NK-92 treated with Interleukin-12 subunit alpha and Interleukin-12 subunit beta, amount 100 ng/mL, for 24 hours (cell line): ENCODE results near the gene NAALADL2.

Experiments used
- DNase-seq: peaks from one replicate; lab custom pipeline; 2025; lab: John Stamatoyannopoulos, UW

NAALADL2 gene

GRCh38 chr3:174859114-174859735, at the start of gene NAALADL2:
Gene NAALADL2, plus strand, starts transcription at chr3:174859334.
- no peak for DNase-seq

DNA sequence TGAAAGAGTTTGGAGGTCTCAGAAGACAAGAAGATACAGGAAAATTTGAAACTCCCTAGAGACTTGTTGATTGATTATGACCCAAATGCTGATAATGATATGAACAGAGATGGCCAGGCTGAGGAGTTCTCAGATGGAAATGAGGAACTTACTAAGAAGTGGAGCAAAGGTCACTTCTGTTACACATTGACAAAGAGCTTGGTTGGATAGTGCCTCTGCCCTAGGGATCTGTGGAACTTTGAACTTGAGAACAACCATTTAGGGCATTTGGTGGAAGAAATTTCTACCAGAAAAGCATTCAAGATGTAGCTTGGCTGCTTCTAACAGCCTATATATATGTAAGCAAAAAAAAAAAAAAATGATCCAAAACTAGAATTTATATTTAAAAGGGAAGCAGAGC, 48.9 kb upstream of the NAALADL2 start:
- DNase-seq = no peak

- no peak for DNase-seq
Measured at GRCh38 chr3:174812172-174812862, 46.8 kb upstream of the NAALADL2 start.

- DNase-seq = no peak
Measured at GRCh38 chr3:174815750-174816149, 43.4 kb upstream of the NAALADL2 start.

DNA sequence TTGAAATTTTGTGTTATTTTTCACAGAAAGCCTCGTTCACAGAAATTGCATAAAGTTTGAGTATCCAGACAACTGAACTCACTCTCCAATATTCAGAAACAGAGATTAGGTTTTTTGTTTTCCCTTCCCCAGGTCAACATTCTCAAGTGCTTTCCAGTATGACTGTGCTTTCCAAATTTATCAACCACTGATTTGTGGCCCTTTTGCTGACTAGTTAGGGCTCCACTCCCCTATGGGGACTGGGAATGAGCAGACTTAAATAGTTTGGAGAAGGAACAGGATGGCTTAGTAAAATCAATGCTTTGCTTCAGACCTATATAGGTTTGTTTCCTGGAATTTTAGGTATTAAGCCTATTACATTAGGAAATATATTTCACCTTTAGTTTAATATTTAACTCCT, 38.2 kb upstream of the NAALADL2 start:
- no peak for DNase-seq

DNA sequence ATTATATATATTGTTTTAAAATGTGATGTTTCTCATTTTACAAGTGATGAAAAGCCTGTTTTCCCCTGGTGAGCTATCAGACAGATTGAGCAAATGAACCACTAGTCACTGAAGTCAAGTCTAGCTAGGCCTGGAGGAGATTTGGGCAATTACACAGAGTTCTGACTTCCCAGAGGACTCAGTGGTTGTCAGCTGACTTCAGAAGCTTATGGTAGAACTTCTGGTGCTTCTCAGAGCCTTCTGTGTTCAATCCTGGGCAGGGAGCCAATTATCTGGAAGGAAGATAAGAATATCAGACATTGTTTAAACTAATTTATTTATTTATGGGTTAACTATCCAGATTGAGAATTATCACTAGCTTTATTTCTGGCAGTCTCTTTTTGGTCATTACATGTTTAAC, 37.7 kb upstream of the NAALADL2 start:
- no peak for DNase-seq

GRCh38 chr3:174822320-174822719, 36.8 kb upstream of the NAALADL2 start:
- no peak for DNase-seq

GRCh38 chr3:174826069-174826468, 33.1 kb upstream of the NAALADL2 start:
- no peak for DNase-seq

GRCh38 chr3:174844746-174845145, 14.4 kb upstream of the NAALADL2 start:
- no peak for DNase-seq

- DNase-seq = no peak
Measured at GRCh38 chr3:174846055-174846454, 13.1 kb upstream of the NAALADL2 start.

GRCh38 chr3:174854987-174855386, 4.1 kb upstream of the NAALADL2 start:
- DNase-seq = no peak

GRCh38 chr3:174857301-174857700, 1.8 kb upstream of the NAALADL2 start:
- no peak for DNase-seq

GRCh38 chr3:174858353-174858752, 781 bp upstream of the NAALADL2 start:
- DNase-seq = no peak

- DNase-seq = no peak
Measured at GRCh38 chr3:174859756-174860155, 622 bp downstream of the NAALADL2 start.

GRCh38 chr3:174862101-174862500, 3.0 kb downstream of the NAALADL2 start:
- no peak for DNase-seq

DNA sequence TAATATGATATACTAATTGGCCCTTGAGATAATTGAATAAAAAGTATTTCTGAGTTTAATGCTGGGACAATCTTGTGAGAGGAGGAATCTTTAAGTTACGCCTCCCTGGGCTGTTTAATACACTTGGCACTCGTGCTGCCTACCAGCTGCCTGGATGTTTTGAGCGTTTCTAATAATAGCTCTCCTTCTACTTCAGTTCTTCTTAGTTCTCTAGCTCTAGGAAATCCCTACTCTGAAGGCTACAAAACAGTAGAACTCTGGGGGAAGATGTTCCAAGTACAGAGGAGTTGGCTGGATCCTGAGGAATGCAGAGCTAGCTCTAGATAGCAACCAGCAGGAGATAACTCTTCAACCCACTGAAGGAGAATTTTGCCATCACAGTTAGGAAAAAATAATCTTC, 3.5 kb downstream of the NAALADL2 start:
- DNase-seq = no peak

GRCh38 chr3:174863488-174863887, 4.4 kb downstream of the NAALADL2 start:
- no peak for DNase-seq

- no peak for DNase-seq
Measured at GRCh38 chr3:174869448-174869847, 10.3 kb downstream of the NAALADL2 start.

DNA sequence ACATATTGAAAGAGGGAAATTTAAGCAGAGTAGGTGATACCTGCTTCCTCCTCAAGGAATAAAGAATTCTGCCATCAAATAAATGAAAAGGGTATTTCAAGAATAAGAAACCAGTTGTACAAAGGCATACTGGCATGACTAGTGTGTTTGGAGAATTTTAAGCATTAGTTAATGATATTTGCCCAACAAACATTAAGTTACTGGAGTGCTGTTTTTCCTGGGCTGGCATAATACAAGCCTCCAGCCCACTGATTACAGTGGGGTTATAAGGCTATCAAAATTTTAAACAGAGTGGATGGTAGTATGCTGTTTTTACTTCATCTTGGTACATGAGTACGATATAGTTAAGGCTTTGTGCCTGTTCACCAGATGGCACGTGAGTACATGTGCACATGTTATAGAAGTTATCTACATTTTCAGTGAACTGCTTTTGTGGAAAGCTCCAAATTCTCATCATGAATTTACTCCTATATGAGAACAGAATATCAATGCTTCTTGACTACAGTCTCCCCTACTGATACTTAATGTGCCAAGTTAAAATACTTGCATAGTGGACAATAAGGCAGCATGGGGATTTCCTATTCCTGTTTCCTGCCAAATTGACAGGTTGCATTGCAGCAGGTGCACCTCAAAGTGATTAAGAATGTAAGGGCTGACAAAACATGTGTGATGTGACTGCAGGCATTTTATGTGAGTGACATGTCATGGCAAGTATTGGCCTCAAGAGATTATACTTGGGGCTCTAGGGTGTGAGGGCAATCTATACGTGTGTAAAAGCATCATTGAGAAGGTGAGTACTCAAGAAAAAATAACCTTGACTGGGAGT, 14.9 kb downstream of the NAALADL2 start:
- DNase-seq = no peak

DNA sequence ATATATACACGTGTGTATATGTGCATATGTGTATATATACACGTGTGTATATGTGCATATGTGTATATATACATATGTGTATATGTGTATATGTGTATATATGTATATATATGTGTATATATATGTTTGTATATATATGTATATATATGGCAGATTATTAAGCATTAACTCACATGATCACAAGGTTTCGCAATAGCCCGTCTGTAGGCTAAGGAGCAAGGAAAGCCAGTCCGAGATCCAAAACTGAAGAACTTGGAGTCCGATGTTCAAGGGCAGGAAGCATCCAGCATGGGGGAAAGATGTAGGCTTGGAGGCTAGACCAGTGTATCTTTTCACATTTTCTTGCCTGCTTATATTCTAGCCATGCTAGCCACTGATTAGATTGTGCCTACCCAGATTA, 23.7 kb downstream of the NAALADL2 start:
- DNase-seq = no peak

GRCh38 chr3:174883881-174884675, 24.9 kb downstream of the NAALADL2 start:
- no peak for DNase-seq
